NCI-H510A (cell line): ENCODE data around the gene GIMAP7.
"Not testable (repeated sequence)": the region's sequence is repeated elsewhere in the genome, so short reads cannot be mapped to it uniquely, and the experiment has no call there.

ENCODE experiments used
- DNase-seq: peaks from one replicate; lab custom pipeline; 2025; lab: John Stamatoyannopoulos, UW

Gene GIMAP7

DNA sequence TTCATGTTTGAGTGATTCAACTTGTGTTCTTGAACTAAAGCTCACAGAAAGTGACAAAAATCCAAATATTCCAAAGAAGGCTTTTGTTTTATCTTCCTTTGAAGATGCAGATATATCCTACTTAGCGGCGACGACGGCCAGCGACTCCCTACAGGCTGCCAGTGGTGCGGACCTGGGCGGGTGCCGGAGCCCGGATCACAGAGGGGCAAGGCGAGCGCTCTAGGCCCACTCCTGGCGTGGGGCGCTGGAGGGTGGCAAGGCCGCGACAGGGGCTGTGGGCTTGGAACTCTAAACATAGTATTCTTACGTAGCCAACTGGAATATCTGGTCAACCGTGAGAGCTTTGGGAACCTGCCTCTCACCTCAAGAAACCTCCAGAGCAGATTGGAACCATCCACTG is 914 bp upstream of the GIMAP7 start:
- DNase-seq: no peak

DNA sequence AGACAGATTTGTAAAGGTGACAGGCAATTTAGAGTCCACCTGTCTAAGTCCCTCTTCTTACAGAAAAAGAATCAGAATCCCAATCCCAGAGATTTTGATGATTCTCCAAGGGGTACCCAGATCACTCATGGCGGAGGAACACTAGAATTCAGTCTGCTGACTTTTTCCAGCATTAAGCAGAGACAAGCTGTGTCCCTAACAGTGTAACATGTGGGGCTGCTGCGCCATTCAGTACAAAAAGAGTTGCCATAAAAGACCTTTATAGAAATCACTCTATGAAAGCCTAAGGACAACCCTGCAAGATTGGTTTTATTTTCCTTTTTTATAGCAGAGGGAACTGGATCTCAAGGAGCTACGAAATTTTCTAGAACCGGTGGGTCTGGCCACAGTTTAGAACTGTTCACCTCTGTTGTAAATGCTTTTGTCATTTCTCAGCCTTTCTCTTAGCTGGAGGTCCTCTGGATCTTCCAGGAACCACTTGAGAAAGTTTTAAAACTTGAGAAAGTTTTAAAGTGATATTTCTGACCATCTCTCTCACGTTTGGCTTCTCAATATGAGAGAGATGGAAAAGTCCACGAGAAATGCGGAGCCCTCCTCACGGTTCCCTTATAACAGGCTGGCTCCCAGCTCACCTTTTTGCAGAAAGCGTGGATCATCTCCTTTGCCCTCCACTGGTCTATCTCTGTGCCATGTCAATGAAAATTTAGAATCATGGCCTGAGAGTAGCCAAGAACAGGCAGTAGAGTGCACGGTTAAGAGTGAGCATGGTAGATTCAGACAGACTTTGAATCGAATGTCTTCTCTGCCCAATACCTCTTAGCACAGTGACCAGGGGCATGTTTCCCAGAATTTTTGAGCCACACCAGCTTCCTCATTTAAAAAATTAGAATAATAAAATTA is 826 bp downstream of the GIMAP7 start:
- no peak for DNase-seq

DNA sequence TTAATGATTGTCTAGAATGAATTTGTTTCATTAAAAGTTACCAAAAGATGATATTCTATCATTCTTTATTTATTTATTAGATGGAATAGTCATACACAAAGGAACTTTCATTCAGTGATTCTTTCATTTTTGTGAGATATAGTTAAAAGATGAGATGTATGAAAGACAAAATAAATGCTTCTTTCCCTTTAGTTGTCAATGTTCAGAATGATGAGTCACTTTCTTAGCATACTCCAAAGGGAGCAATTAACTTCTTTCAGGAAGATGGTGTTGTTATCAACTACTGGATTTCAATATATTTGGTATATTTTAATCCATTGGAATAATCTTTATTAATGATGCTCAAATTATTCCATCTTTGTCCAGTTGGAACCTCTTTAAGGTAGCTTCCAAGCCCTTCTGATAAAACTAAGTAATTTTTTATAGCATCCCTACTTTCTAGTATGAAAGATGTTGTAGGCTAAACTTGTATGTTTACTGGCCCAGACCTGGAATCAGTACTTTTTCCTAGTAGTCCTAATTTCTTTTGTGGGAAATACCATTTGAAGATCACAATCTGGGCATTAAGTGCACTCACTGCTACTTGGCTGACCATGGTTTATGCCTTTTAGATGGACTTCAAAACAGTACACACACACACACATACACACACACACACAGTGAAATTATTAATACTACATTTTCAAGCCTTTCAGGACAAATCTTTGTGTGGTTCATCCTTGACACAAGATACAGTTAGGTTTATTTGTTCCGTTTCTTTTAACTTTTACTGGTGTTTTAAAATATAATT is 2.5 kb downstream of the GIMAP7 start:
- DNase-seq: no peak

DNA sequence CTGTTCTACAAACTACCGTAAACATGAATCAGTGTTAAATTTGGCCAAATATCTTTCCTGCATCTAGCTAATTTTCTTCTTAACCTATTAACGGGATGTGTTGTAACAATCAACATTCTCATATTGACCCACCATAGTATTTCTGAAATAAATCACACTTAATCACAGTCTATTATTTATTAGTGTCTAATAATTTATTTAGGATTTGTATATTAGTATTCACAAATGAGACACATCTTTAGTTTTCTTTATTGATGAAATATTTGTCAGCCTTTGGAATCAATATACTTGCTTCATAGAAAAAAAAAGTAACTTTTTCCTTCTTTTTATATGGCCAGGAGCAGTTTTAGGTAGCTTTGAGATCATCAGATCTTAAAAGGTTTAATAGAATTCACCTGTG is 4.6 kb downstream of the GIMAP7 start:
- DNase-seq: no peak

DNA sequence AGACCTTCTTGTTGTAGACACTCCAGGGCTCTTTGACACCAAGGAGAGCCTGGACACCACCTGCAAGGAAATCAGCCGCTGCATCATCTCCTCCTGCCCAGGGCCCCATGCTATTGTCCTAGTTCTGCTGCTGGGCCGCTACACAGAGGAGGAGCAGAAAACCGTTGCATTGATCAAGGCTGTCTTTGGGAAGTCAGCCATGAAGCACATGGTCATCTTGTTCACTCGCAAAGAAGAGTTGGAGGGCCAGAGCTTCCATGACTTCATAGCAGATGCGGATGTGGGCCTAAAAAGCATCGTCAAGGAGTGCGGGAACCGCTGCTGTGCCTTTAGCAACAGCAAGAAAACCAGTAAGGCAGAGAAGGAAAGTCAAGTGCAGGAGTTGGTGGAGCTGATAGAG is 5.5 kb downstream of the GIMAP7 start:
- no peak for DNase-seq

DNA sequence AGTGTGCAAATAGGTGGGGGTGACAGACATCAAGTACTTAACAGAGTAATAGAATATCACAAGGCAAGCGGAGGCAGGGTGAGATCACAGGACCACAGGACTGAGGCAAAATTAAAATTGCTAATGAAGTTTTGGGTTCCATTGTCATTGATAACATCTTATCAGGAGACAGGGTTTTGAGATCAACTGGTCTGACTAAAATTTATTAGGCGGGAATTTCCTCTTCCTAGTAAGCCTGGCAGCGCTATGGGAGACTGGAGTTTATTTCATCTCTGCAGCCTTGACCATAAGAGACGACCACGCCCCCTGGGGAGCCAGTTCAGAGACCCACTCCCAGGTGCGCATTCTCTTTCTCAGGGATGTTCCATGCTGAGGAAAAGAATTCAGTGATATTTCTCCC is 8.3 kb downstream of the GIMAP7 start:
- not testable (repeated sequence) for DNase-seq

DNA sequence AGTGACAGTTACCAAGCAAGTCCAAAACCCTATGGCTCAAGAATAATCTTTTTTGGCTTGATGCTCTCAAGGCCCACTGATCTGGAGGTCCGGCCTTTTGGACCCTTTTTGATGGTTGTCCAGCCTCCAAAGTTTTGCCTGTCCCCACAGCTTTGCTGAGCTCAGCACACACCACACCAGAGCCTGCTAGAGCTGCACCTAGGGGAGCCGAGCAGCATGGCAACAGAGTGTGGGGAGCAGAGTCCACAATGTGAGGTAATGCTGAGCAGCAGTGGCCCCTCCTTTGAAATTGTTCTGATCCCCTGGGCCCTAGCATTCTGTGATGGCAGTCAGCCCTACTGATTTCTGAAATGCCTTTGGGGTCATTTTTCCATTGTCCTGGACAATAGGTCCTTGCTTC is 9.3 kb downstream of the GIMAP7 start:
- DNase-seq: no peak

DNA sequence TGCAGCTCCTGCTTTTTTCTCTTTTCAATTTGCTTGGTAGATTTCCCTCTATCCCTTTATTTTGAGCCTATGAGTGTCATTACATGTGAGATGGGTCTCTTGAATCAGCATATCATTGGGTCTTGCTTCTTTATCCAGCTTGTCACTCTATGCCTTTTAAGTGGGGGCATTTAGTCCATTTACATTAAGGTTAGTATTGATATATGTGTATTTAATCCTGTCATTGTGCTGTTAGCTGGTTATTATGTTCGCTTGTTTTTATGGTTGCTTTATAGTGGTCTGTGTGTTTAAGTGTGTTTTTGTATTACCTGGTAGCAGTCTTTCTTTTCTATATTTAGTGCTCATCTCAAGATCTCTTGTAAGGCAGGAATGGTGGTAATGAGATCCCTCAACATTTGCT is 17.0 kb downstream of the GIMAP7 start:
- no peak for DNase-seq

DNA sequence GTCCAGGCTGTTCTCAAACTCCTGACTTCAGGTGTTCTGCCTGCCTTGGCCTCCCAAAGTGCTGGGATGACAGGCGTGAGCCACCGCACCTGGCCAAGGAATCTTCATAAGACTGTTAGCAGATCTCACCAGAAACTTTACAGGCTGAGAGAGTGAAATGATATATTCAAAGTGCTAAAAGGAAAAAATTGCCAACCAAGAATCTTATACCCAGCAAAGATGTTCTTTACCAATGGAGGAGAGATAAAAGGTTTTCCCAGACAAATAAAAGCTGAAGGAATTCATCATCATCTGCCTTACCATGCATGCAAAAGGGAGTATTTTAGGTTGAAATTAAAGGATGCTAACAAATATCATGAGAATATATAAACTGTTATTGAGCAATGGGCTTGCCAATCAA is 23.6 kb downstream of the GIMAP7 start:
- DNase-seq: no peak

DNA sequence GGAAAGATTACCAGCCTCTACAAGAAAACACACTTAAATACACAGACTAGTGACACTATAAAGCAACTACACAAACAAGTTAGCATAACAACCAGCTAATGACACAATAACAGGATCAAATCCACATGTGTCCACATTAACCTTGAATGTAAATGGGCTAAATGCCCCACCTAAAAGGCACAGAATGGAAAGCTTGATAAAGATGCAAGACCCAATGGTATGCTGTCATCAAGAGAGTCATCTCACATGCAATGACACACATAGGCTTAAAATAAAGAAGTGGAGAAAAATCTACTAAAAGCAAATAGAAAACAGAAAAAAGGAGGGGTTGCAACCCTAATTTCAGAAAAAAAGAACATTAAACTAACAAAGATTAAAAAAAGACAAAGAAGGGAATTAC is 38.5 kb downstream of the GIMAP7 start:
- DNase-seq: no peak

DNA sequence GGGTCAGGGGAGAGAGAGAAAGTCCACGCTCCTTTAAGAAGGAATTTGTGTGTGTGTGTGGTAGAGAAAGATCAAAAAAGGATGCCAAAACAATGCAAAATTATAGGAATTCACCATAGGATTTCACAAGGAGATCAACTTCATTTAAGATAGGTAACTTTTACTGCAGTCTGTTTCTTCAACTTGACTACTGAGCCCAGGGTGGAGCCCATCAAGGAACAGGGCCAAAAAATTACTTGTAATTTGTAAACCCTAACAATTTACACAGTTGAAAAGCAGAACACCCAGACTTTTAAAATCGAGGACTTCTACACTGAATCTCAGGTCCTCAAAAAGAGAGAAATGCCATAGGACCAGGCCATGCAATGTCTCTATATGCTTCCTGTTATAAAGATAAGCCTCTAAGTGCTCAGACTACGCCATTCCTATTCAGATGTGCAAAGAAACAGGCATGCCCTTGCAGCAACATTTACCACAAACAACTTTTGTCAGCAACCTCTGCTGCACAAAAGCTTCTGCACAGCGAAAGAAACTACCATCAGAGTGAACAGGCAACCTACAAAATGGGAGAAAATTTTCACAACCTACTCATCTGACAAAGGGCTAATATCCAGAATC is 42.0 kb downstream of the GIMAP7 start:
- DNase-seq: no peak

DNA sequence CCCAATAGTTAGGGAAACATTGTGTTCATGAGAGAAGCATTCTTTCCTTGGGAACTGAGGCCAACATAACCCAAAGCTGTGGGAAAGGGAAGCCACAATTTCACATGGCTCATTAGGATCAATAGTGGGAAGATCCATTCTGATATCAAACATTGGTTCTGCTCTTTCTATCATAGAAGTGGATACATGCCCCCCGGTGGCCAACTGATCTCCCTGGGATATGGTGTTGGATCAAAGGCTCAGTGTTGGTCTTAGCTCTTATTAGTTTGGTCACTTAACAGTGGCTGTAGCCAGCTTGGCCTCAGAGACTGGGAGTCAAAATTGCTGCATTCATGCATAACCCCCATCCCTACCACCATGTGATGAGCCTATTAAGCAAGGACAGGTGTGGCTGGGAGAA is 45.8 kb downstream of the GIMAP7 start:
- no peak for DNase-seq

DNA sequence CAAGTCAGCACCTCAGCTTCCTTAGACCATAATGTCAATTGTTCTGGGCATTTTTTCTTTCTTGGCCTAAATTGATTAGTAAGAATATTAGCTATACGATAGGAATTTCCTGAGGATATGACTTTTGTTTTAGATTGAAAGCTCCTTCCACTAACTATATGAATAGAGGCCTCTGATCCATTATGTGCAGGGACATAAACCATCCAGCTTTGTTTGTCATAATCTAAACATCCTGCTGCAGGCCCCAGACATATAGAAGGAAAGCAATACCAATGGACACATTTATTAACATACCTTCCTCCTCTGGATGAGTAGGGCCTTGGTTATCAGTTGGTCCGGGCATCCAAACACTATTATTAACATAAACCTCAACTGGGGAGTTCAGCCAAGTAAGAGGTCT is 48.2 kb downstream of the GIMAP7 start:
- no peak for DNase-seq

DNA sequence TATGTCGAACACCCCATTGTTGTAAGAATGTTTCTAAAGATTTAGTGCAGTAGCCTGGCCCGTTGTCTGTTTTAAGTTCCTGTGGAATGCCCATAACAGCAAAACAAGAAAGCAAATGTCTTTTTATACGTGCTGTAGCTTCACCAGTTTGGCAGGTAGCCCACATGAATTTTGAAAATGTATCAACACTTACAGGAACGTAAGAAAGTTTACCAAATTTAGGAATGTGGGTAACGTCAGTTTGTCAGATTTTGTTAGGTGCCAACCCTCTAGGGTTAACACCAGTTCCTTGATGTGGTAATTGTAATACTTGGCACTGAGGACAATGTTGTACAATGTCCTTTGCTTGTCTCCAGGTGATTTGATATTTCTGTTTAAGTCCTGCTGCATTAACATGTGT is 49.3 kb downstream of the GIMAP7 start:
- no peak for DNase-seq

DNA sequence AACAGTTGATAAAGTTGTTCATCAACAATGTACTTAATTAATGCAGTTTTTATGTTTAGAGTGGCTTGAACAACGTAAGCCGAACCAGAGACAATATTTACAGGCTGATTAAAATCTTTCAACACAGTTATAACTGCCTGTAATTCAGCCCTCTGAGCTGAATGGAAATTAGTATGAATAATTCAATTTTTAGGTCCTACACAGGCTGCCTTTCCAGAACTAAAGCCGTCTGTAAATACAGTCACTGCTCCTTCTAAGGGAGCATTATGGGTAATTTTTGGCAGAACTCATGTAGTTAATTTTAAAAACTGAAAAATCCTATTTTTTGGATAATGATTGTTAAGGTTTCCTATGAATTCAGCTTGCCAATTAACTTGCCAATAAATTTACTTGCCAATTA is 49.9 kb downstream of the GIMAP7 start:
- no peak for DNase-seq

DNA sequence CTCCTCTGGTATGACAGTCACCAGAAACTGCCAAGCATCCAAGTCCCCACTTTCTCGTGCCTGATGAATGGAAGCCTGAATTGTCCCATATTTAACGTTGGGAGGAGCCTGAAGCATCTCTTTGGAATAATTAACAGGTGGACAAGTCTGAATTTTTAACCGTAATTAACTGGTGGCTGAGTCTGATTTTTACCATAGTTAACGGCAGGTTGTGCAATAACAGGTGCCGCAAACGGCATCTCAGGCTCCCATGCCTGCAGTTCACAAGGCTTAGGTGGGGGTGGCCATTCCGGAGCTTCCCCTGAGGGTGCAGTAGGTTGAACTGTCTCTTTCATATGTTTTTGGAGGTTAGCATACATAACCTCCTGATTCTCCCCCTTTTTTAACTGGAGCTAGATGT is 50.6 kb downstream of the GIMAP7 start:
- DNase-seq: no peak

DNA sequence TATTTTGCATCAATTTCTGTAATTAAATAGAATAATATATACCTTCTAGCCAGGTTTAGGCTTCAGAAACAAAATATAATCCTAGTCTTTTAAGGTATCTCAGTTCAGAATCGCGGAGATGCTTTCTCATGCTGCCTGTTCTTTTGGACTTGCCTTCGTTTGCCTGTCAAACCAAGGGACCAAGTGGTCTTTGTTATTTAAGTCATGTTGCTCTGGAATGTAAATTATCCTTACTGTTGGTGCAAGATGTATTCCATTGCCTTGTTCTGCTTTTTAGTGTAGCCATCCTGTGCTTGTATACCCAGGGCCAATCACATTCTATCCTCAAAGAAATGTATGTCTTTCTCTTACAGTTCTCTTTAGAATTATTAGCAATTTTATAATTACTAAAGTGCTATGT is 51.5 kb downstream of the GIMAP7 start:
- DNase-seq: no peak

DNA sequence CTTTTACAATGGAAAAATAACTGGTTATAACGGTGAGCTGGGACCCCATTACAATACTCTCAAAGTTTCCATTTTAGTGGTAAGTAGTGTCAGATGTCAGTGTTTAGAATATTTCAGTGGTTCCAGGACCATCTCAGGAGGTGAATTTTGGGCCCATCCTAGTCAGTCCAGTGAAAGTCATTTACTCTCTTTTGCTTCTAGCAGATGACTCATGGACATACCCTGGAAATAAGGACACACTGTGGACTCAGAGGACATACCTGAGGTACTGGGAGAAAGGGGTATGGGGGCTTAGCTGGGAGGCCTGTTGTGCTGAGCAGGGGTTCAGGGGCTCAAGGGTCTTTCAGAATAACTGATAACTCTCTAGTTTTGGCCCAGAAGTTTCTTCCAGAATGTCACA is 51.9 kb downstream of the GIMAP7 start:
- DNase-seq: no peak

DNA sequence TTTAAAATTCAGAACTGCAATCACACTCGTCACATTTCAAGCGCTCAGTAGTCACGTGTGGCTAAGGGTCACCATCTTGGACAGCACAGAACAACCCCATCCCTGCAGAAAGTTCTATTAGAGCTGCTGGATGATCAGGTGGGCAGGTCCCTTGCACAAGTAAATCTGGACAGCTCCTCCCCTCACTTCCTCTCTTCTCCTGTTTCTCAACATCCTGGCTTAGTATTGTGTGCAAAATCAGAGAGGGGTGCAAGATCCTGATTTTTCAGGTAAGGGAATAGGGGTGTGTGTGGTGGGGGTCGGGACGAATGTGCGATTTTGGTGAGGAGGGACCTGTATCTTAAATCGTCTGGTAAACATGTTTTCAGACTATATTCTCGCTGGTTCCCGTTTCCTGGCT is 52.5 kb downstream of the GIMAP7 start, which contains the start of gene GIMAP4:
Gene GIMAP4 (plus strand): TSS at position 222 of the 400 bp plus-strand sequence. CDS start 2,512 bp downstream, outside the sequence.
- no peak for DNase-seq

DNA sequence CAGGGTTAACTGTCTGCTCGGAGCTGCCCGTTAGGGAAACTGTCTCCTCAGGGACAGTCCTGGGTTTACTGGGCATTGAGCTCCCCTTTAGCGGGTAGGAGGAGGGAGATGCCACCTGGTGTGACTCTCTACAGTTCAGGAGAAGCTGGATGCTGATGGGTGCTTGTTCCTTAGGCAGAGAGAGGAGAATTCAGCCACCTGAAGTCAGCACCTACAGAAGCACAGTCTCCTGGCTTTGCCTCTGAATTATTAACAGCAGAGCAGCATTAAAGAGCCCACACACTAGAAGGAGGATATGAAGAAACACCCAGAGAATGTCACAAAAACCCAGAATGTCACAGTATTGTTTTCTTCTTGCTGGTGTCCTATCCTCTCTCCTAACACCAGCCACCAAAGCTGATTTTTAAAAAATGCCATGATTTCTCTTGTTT is 53.2 kb downstream of the GIMAP7 start:
- no peak for DNase-seq

DNA sequence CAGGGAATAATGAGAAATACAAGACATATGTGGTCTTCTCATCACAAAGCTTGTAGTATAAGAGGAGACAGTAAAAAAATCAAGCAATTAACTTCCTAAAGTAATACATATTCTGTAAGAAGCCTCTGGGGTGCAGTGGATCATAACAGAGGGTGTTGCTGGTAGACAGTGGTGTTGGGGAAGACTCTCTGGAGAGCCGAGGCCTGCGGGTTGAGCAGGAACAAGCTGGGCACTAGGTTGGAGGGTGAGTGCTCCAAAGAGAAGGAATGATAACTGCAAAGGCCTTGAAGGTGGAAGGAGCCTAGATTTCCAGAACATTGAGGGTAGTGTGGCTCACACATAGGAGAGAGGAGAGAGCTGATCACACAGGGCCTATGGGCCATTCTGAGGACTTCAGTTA is 54.0 kb downstream of the GIMAP7 start:
- DNase-seq: no peak

DNA sequence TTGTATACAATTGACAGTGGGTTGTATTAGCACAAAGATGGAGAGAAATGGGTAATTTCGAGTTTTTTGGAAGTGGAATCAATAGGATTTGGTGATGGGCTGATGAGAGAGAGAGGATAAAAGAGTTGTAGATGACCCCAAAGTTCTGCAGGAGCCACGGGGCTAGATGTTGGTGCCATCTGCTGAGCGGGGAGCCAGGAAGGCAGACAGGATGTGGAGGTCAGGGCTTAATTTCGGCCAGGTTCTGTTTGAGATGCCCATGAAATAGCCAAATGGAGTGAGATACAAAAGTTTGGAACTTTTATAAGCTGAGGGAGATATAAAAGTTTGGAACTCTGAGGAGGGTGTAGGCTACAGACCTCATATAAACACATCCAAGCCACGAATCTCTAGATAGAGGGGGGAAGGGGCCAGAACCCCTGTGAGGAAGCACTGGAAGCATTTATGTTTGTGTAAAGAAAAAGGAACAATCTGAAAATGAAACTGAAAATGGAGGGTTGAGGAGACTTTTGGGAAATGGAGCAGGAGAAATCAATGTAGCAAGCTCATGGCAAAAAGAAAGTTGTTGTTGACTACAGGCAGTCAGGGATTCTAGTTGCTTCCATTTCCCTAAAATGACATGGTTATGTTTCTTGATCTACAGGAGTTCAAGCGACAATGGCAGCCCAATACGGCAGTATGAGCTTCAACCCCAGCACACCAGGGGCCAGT is 54.7 kb downstream of the GIMAP7 start:
- no peak for DNase-seq
